ENCODE results near the gene ASTL.

Gene ASTL

GRCh38 chr2:96092951-96093350, 45.4 kb downstream of the ASTL start:
- H3K79me2 ChIP-seq (ENCODE audit: low read length), result no peaks in the 10 kb centered on the region
- no peaks in the 10 kb centered on the region for H3K9me2 ChIP-seq (replicated peaks; ENCODE audit: insufficient read depth, low read length)
- TF ChIP-seq, protein P1, sequence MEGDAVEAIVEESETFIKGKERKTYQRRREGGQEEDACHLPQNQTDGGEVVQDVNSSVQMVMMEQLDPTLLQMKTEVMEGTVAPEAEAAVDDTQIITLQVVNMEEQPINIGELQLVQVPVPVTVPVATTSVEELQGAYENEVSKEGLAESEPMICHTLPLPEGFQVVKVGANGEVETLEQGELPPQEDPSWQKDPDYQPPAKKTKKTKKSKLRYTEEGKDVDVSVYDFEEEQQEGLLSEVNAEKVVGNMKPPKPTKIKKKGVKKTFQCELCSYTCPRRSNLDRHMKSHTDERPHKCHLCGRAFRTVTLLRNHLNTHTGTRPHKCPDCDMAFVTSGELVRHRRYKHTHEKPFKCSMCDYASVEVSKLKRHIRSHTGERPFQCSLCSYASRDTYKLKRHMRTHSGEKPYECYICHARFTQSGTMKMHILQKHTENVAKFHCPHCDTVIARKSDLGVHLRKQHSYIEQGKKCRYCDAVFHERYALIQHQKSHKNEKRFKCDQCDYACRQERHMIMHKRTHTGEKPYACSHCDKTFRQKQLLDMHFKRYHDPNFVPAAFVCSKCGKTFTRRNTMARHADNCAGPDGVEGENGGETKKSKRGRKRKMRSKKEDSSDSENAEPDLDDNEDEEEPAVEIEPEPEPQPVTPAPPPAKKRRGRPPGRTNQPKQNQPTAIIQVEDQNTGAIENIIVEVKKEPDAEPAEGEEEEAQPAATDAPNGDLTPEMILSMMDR (IDR thresholded peaks at IDR 0.05; ENCODE audit: low read length), result no peak
- TF ChIP-seq EZH2phosphoT487 (IDR thresholded peaks at IDR 0.05; ENCODE audit: low read length), result no peak
- TF ChIP-seq EZH2 (optimal IDR thresholded peaks at IDR 0.05; ENCODE audit: low read depth, low read length), result no peak
- no peaks in the 10 kb centered on the region for H3K36me3 ChIP-seq (replicated peaks; ENCODE audit: insufficient read depth, low read length)
- H3K9me3 ChIP-seq (replicated peaks; ENCODE audit: insufficient read depth, low read length), result no peaks in the 10 kb centered on the region
- H3K27ac ChIP-seq (ENCODE audit: low read length), result no peak overlapping the region
- no peaks in the 10 kb centered on the region for H3K27me3 ChIP-seq (replicated peaks; ENCODE audit: insufficient read depth, low read length)
- DNase-seq, result no peak
- H3F3A ChIP-seq (ENCODE audit: insufficient read depth, low read length), result no peaks in the 10 kb centered on the region
- H2AFZ ChIP-seq (ENCODE audit: low read length), result no peak overlapping the region
- H3K4me3 ChIP-seq (ENCODE audit: low read length), result no peak overlapping the region
- no peaks in the 10 kb centered on the region for H4K20me1 ChIP-seq (ENCODE audit: insufficient read depth, low read length)
- no peak overlapping the region for H3K4me2 ChIP-seq (ENCODE audit: low read depth, low read length)
- H3K9ac ChIP-seq (ENCODE audit: low read length), result no peak overlapping the region
- no peaks in the 10 kb centered on the region for H3K4me1 ChIP-seq (ENCODE audit: low read length)

DNA sequence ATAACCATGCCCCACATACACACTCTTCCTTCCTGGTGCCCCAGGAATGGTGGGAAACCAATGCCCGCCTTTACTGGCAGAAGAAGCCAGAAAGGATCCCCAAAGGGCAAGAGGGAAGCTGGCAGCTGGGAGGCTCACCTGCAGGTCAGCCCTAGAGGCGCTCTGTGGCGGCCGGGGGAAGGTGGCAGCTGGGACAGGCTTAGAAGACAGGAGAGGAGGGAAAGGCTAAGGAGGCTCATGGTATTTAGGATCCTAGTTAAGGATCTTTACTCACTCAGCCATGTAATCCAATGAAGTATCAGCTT, 45.8 kb downstream of the ASTL start:
- Histone ChIP-seq H3K79me2 (ENCODE audit: low read length) (no peaks in the 10 kb centered on the region), H3K27ac (ENCODE audit: low read length) (no peak overlapping the region), H3F3A (ENCODE audit: insufficient read depth, low read length) (no peaks in the 10 kb centered on the region), H3K9me2 (replicated peaks; ENCODE audit: insufficient read depth, low read length) (no peaks in the 10 kb centered on the region), H2AFZ (ENCODE audit: low read length) (no peak overlapping the region), H3K4me1 (ENCODE audit: low read length) (no peaks in the 10 kb centered on the region), H3K4me3 (ENCODE audit: low read length) (no peak overlapping the region), H4K20me1 (ENCODE audit: insufficient read depth, low read length) (no peaks in the 10 kb centered on the region), H3K27me3 (replicated peaks; ENCODE audit: insufficient read depth, low read length) (no peaks in the 10 kb centered on the region), H3K4me2 (ENCODE audit: low read depth, low read length) (no peak overlapping the region), H3K36me3 (replicated peaks; ENCODE audit: insufficient read depth, low read length) (no peaks in the 10 kb centered on the region), H3K9ac (ENCODE audit: low read length) (no peak overlapping the region), H3K9me3 (replicated peaks; ENCODE audit: insufficient read depth, low read length) (no peaks in the 10 kb centered on the region)
- DNase-seq, result no peak
- TF ChIP-seq EZH2 (optimal IDR thresholded peaks at IDR 0.05; ENCODE audit: low read depth, low read length) (no peak), EZH2phosphoT487 (IDR thresholded peaks at IDR 0.05; ENCODE audit: low read length) (no peak)
- TF ChIP-seq, protein P1 (IDR thresholded peaks at IDR 0.05; ENCODE audit: low read length), result no peak

GRCh38 chr2:96091711-96092572, 46.4 kb downstream of the ASTL start:
- no peak for DNase-seq
- Histone ChIP-seq H3K4me2 (ENCODE audit: low read depth, low read length) (no peak overlapping the region), H4K20me1 (ENCODE audit: insufficient read depth, low read length) (no peaks in the 10 kb centered on the region), H3K79me2 (ENCODE audit: low read length) (no peaks in the 10 kb centered on the region), H3K4me1 (ENCODE audit: low read length) (no peaks in the 10 kb centered on the region), H3K27ac (ENCODE audit: low read length) (no peak overlapping the region), H3K4me3 (ENCODE audit: low read length) (no peak overlapping the region), H3K9me2 (replicated peaks; ENCODE audit: insufficient read depth, low read length) (no peaks in the 10 kb centered on the region), H3K9me3 (replicated peaks; ENCODE audit: insufficient read depth, low read length) (no peaks in the 10 kb centered on the region), H2AFZ (ENCODE audit: low read length) (no peak overlapping the region), H3F3A (ENCODE audit: insufficient read depth, low read length) (no peaks in the 10 kb centered on the region), H3K9ac (ENCODE audit: low read length) (no peak overlapping the region), H3K27me3 (replicated peaks; ENCODE audit: insufficient read depth, low read length) (no peaks in the 10 kb centered on the region), H3K36me3 (replicated peaks; ENCODE audit: insufficient read depth, low read length) (no peaks in the 10 kb centered on the region)
- TF ChIP-seq EZH2 (optimal IDR thresholded peaks at IDR 0.05; ENCODE audit: low read depth, low read length) (no peak), EZH2phosphoT487 (IDR thresholded peaks at IDR 0.05; ENCODE audit: low read length) (no peak)
- TF ChIP-seq, protein P1 (IDR thresholded peaks at IDR 0.05; ENCODE audit: low read length), result no peak
